Osteoblast (primary cell): Measurements from ENCODE around the gene FMO4. TPM values are rescaled to one million over a fixed set of nuclear protein-coding genes. Genes with fewer than 3 reads are reported as not detected.
"Not testable (repeated sequence)": the region's sequence is repeated elsewhere in the genome, so short reads cannot be mapped to it uniquely, and the experiment has no call there.

Source experiments
- DNase-seq: peaks from one replicate; pipeline ENCODE4 v3.0.0; 2011; ENCODE audit warnings: low spot score, mixed read lengths; ENCODE audit not compliant: insufficient read length; ENCODE audit errors: missing footprints
- H2AFZ ChIP-seq: 2 replicates; pipeline ENCODE4 v1.6.0; 2011; ENCODE audit warnings: mild to moderate bottlenecking, low read length
- H3K27ac ChIP-seq: 2 replicates; pipeline ENCODE4 v1.5.1; 2011; ENCODE audit warnings: mild to moderate bottlenecking, low read depth, low read length, moderate library complexity
- H3K27me3 ChIP-seq: 2 replicates; pipeline ENCODE4 v1.6.0; 2012; ENCODE audit warnings: mild to moderate bottlenecking, control low read depth, inconsistent platforms, low read length, moderate library complexity; ENCODE audit not compliant: insufficient read depth
- H3K36me3 ChIP-seq: 2 replicates; pipeline ENCODE4 v1.5.1; 2011; ENCODE audit warnings: mild to moderate bottlenecking, low read length, control low read depth, moderate library complexity; ENCODE audit not compliant: insufficient read depth
- H3K4me1 ChIP-seq: 2 replicates; pipeline ENCODE4 v1.5.1; 2011; ENCODE audit warnings: mild to moderate bottlenecking, low read length, control low read depth, moderate library complexity; ENCODE audit not compliant: insufficient read depth
- H3K4me2 ChIP-seq: 2 replicates; pipeline ENCODE4 v1.6.0; 2011; ENCODE audit warnings: mild to moderate bottlenecking, low read length; ENCODE audit not compliant: insufficient read depth
- H3K4me3 ChIP-seq: fragments of 200-600 bp; sonication (generic); 3 replicates; pipeline ENCODE4 v1.5.1; 2012; ENCODE audit warnings: mild to moderate bottlenecking, low read length, inconsistent platforms; ENCODE audit not compliant: insufficient read depth
- H3K79me2 ChIP-seq: 2 replicates; pipeline ENCODE4 v1.6.0; 2012; ENCODE audit warnings: mild to moderate bottlenecking, low read length, control low read depth, inconsistent platforms; ENCODE audit not compliant: insufficient read depth
- H3K9me3 ChIP-seq: 2 replicates; pipeline ENCODE4 v1.5.1; 2011; ENCODE audit warnings: low read depth, low read length, control low read depth
- H4K20me1 ChIP-seq: 2 replicates; pipeline ENCODE4 v1.6.0; 2012; ENCODE audit warnings: mild to moderate bottlenecking, low read length, control low read depth; ENCODE audit not compliant: insufficient read depth
- CTCF ChIP-seq: IDR thresholded peaks from 2 replicates; pipeline ENCODE4 v1.5.1; 2011; ENCODE audit warnings: mild to moderate bottlenecking, low read depth, low read length, moderate library complexity; ENCODE audit errors: extremely low read depth
- total RNA-seq: library from RNA; depleted of rRNA; stranded (reverse); fragments of >200 nt; gene quantifications from 2 replicates; pipeline ENCODE4 v1.2.3, GENCODE V29; 2012

The FMO4 gene
- total RNA-seq, 1 donor: 3.6 TPM

- Histone ChIP-seq H3K27ac (no peak overlapping the region), H3K4me1 (no peaks in the 10 kb centered on the region), H3K79me2 (no peaks in the 10 kb centered on the region), H3K36me3 (no peaks in the 10 kb centered on the region), H3K4me3 (no peak overlapping the region), H2AFZ (no peak overlapping the region), H3K9me3 (no peaks in the 10 kb centered on the region), H4K20me1 (no peaks in the 10 kb centered on the region), H3K4me2 (no peak overlapping the region), H3K27me3 (no peaks in the 10 kb centered on the region)
- DNase-seq: no peak
- TF ChIP-seq CTCF: no peak
Measured at GRCh38 chr1:171379846-171380245, 65.9 kb downstream of the FMO4 start.

- Histone ChIP-seq H3K9me3 (no peaks in the 10 kb centered on the region), H3K79me2 (no peaks in the 10 kb centered on the region), H4K20me1 (no peaks in the 10 kb centered on the region), H2AFZ (no peak overlapping the region), H3K4me3 (no peak overlapping the region), H3K36me3 (no peaks in the 10 kb centered on the region), H3K4me1 (no peaks in the 10 kb centered on the region), H3K27ac (no peak overlapping the region), H3K4me2 (no peak overlapping the region), H3K27me3 (no peaks in the 10 kb centered on the region)
- DNase-seq: no peak
- TF ChIP-seq CTCF: no peak
Measured at GRCh38 chr1:171381866-171382210, 67.9 kb downstream of the FMO4 start.

- no peak overlapping the region for H2AFZ ChIP-seq
- no peaks in the 10 kb centered on the region for H3K27me3 ChIP-seq
- H3K27ac ChIP-seq: no peak overlapping the region
- no peaks in the 10 kb centered on the region for H3K79me2 ChIP-seq
- H3K4me3 ChIP-seq: no peak overlapping the region
- no peak overlapping the region for H3K4me2 ChIP-seq
- no peak for DNase-seq
- H4K20me1 ChIP-seq: no peaks in the 10 kb centered on the region
- no peaks in the 10 kb centered on the region for H3K9me3 ChIP-seq
- no peaks in the 10 kb centered on the region for H3K36me3 ChIP-seq
- H3K4me1 ChIP-seq: no peaks in the 10 kb centered on the region
- TF ChIP-seq CTCF: no peak
Measured at GRCh38 chr1:171384496-171384895, 70.5 kb downstream of the FMO4 start.

GRCh38 chr1:171389171-171389570, 75.2 kb downstream of the FMO4 start:
- H3K4me1 ChIP-seq: no peaks in the 10 kb centered on the region
- H2AFZ ChIP-seq: no peak overlapping the region
- no peaks in the 10 kb centered on the region for H3K27me3 ChIP-seq
- no peaks in the 10 kb centered on the region for H3K79me2 ChIP-seq
- no peak for DNase-seq
- H3K36me3 ChIP-seq: no peaks in the 10 kb centered on the region
- no peak for TF ChIP-seq CTCF
- H4K20me1 ChIP-seq: no peaks in the 10 kb centered on the region
- no peak overlapping the region for H3K4me2 ChIP-seq
- no peak overlapping the region for H3K4me3 ChIP-seq
- H3K9me3 ChIP-seq: no peaks in the 10 kb centered on the region
- H3K27ac ChIP-seq: no peak overlapping the region

GRCh38 chr1:171390740-171391139, 76.8 kb downstream of the FMO4 start:
- H3K36me3 ChIP-seq, H3K4me1 ChIP-seq, DNase-seq, H3K27me3 ChIP-seq, H3K79me2 ChIP-seq, H3K4me3 ChIP-seq, H4K20me1 ChIP-seq, H3K4me2 ChIP-seq, H3K27ac ChIP-seq, H3K9me3 ChIP-seq, H2AFZ ChIP-seq: not testable (repeated sequence)
